ENCODE results near the gene TRO. TPM values are rescaled to one million over a fixed set of nuclear protein-coding genes. Genes with fewer than 3 reads are reported as not detected.

The TRO gene, protein sequence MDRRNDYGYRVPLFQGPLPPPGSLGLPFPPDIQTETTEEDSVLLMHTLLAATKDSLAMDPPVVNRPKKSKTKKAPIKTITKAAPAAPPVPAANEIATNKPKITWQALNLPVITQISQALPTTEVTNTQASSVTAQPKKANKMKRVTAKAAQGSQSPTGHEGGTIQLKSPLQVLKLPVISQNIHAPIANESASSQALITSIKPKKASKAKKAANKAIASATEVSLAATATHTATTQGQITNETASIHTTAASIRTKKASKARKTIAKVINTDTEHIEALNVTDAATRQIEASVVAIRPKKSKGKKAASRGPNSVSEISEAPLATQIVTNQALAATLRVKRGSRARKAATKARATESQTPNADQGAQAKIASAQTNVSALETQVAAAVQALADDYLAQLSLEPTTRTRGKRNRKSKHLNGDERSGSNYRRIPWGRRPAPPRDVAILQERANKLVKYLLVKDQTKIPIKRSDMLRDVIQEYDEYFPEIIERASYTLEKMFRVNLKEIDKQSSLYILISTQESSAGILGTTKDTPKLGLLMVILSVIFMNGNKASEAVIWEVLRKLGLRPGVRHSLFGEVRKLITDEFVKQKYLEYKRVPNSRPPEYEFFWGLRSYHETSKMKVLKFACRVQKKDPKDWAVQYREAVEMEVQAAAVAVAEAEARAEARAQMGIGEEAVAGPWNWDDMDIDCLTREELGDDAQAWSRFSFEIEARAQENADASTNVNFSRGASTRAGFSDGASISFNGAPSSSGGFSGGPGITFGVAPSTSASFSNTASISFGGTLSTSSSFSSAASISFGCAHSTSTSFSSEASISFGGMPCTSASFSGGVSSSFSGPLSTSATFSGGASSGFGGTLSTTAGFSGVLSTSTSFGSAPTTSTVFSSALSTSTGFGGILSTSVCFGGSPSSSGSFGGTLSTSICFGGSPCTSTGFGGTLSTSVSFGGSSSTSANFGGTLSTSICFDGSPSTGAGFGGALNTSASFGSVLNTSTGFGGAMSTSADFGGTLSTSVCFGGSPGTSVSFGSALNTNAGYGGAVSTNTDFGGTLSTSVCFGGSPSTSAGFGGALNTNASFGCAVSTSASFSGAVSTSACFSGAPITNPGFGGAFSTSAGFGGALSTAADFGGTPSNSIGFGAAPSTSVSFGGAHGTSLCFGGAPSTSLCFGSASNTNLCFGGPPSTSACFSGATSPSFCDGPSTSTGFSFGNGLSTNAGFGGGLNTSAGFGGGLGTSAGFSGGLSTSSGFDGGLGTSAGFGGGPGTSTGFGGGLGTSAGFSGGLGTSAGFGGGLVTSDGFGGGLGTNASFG (N-terminal part only)
- 17.3 and 20.6 TPM in 2 replicates for total RNA-seq

DNA sequence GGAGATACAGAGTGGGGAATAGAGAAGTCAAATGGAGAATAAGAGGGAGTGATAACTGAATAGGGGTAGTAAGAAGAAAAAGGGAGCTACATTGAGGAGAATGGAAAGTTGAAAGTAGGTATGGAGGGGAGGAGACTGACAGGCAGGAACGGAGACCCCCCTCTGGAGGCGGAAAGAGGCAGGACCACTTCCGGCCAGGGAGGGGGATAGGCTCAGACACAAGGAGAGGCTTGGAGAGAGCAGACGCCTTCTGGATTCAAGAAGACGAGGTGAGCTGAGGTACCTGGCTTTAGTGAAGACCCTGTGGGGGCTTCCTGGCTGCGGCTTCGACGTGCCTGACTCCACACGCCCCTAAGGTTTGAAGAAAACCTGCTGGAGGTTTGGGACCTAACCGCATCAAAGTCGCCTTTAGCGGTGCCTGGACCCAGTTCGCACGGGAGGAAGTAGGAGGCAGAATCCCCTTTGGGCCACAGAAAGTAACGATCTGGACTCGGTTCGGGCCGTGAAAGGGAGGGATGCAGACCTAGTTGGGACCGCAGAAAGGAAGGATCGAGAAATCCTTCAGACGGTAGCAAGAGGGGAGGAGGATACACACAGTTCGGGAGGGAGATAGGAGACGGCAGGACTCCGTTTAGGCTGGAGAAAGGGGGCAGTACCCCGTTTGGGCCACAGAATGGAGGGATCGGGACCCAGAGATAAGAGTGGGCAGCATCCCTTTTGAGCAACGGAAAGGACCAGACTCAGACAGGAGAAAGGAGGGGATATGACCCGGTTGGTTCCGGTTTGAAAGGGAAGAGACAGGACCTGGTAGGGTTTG is at the start of gene TRO:
TSS of gene TRO (plus strand) at position 215 of the 817 bp plus-strand sequence. CDS start 1,423 bp downstream, outside the sequence.

Other genes starting within 250 kb of the TRO start
- gene ITIH6, start 122.6 kb upstream of the TRO start, total RNA-seq, result not detected in 2 replicates
- 154 and 247 TPM in 2 replicates for gene MAGED2, start 113.1 kb upstream of the TRO start, total RNA-seq
- gene PFKFB1, start 73.4 kb downstream of the TRO start, total RNA-seq, result 0.16 TPM in 1 of 2 replicates, not detected in the other
- 3.4 and 3.8 TPM in 2 replicates for gene APEX2, start 79.5 kb downstream of the TRO start, total RNA-seq
- gene ALAS2, start 110.2 kb downstream of the TRO start, total RNA-seq, result not detected in 2 replicates
- not detected in 2 replicates for gene PAGE2B, start 154.2 kb downstream of the TRO start, total RNA-seq
- not detected in 2 replicates for gene PAGE2, start 168.2 kb downstream of the TRO start, total RNA-seq

Measured in bronchial smooth muscle cell (primary cell).